Measurements from ENCODE around the gene IL20.

- TF ChIP-seq MEF2A (IDR thresholded peaks at IDR 0.05; ENCODE audit: insufficient read depth, low read depth, low read length): no peak
- TF ChIP-seq NBN (IDR thresholded peaks at IDR 0.05): no peak
- TF ChIP-seq ZSCAN29 (IDR thresholded peaks at IDR 0.05): no peak
- no peak for TF ChIP-seq USF2 (IDR thresholded peaks at IDR 0.05; ENCODE audit: borderline replicate concordance, low read depth, low read length)
- no peak for TF ChIP-seq SP1 (IDR thresholded peaks at IDR 0.05; ENCODE audit: low read depth, low read length)
- no peak for TF ChIP-seq YBX1 (IDR thresholded peaks at IDR 0.05)
- no peak for TF ChIP-seq ELK1 (IDR thresholded peaks at IDR 0.05; ENCODE audit: low read depth, low read length)
- no peak for TF ChIP-seq NFYB (IDR thresholded peaks at IDR 0.05; ENCODE audit: insufficient read depth, low read depth, low read length)
These were observed 45.7 kb downstream of the IL20 start for GRCh38 chr1:206911064-206911663.

All from GM12878 (cell line).